HG02840 (cell line): Measurements from ENCODE around the gene CRACR2A.

ENCODE experiments used
- ATAC-seq: cut with Tn5 transposase; IDR thresholded peaks from one replicate; pipeline ENCODE4 v1.9.1; 2021; ENCODE audit warnings: mild to moderate bottlenecking, moderate library complexity, moderate number of reproducible peaks; ENCODE audit not compliant: unreplicated experiment, low FRiP score

Gene CRACR2A

DNA sequence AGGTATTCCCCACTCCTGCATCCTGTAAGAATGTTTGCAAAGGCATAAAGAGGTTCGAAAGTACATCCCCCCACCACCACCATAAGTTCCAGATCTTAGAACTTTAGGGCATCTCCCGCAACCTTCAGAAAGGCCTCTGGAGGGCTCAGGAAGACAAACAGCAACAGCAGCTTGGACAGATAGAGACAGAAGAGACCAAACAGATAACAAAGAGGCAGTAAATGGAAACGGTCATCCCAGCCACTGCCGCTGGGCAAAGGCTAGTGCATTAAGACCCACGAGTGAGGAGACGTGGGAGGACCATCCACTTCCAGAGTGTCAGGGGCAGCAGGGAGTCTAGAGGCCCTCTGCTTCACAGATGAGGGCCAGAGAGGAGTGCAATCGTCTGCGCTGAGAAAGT, 124.3 kb downstream of the CRACR2A start:
- no peak for ATAC-seq

DNA sequence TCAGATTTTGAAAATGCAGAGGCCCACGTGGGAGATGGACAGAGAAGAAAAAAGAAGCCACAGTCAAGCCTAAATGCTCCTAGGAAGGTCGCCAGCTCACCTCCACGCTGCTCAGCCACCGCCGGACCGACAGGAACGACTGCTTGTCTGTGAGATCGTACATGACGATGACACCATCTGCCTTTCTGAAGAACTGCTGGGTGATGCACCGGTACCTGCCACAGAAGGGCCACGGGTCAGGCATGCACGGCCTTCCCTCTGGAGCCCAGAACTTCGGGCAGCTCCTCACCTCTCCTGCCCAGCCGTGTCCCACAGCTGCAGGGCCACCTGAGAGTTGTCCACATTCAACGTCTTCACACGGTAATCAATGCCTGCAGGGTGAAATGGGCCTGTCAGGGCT, 125.6 kb downstream of the CRACR2A start:
- ATAC-seq: no peak

DNA sequence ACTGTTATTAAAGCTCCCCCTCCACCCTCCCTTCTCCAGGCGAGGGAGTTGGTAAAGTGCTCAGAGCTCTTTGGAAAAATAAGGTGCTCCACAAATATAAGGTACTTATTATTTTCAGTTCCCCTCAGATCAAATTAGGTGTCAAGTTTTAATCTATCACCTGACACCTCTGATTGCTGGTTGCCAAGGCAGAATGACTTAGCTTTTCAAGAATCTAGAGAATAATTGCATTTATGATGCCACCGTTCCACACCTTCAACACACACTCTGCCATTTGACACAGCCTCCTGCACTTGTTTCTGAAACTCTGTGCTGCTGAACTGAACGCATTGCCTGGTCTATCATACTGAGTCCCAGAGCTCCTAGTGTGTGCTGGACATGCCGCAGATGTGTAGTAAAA, 128.6 kb downstream of the CRACR2A start:
- ATAC-seq: no peak

DNA sequence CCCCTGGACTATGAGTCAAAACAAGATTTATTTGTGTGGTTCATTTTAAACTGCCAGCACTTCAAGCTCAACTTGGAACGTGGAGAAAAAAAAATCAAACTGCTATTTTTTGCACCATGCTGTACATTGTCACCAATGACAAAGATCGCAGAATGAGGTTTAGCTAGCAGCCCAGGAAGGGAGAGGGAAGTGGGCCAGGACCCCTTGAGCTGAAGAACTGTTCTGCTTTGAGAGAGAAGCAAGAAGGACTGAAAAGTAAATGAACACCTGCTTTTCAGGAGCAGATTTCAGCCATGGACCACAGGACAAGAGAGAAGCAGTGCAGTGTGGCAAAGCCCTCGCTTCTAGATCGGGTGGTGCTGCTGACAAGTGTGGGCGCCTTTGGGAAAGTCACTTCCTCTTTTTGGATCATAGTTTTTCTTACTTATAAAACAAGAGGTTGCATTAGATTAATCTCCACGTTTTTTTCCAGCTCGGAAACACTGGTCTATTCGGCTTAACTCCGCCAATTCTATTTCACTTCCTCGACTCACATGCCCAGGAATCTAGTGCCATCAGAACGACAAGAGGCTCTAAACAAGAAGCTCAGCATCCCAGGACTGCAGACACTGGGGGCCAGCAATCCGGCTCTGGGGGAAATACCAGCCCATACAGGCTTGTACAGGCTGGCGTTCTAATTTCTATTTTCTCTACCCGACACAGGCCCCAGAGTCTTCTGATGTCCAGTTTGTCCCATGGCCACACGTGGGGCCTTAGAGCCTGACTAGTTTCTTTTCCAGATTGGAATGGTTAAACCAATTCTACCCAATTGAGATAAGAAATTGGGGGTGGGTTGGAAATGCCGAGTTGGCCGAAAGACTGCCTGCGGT, 129.9 kb downstream of the CRACR2A start:
- ATAC-seq: no peak

DNA sequence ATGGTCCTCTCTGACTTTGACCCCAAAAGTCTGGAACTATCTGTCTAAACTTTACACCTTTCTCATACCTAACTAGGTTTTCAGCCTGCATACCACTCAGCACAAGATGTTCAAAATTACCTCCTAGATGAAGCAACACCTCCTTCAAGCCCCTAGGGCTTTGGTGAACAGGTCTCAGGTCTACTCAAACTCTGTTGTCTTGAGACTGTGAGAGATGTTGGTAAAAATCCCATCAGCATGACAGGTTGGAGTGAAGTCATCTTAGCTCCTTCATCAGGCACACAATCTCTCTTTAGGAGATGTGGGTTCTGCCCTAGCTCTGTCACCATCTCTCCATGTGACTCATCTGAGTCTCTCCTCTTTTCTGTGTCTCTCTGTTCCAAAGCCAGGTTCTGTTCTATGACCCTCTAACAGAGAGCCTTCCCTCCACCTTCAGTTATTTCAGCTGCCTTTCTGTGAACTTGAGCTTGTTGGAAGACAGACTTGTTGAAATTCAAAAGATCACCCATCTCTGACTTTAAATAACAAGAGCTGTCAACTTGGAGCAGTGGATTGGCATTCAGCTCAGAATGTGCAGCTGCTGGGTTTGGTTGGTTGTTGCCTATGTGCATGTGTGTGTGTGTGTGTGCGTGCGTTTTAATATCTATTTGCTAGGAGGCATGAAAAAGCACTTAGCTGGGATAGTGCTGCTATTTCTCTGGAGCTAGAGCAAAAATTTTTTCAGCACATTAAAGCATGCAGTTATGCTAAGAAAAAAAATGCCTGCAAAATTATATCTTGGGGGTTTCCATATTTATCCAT, 130.7 kb downstream of the CRACR2A start:
- no peak for ATAC-seq

DNA sequence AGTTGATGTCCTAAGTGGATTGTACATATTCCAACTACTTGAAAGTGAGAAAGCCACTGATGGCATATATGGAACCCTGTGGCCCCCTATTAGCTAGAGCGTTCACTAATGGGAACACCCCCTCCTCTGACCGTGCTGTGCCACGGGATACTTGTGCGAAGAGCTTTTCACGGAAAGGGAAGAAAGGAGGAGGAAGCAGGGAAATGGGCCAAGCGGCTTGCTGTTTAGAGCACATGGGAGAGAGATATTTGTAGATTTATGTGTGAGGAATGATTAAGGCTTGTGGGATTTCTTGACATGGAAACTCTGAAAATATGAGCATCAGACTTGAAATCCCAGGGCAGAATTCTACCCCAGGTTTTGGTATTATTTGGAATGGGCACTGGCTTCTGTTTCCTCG, 132.1 kb downstream of the CRACR2A start:
- no peak for ATAC-seq

DNA sequence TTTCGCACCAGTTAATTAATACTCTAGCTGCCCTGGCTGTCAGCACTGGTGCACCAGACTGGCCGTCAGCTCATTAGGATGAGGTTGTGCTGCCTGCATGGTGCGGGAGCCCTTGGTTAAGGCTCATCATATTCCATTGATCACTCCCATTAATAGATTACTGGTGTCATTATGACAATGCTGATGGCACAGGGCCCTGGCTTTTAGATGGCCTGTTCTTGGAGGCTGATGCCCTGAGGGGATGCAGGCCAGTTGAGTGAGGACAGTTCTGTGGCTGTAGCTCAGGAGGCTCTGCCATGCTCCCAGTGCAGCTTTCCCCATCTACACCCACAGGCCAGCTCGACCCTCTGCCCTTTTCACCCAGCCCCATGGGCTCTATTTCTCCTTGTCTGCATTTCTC, 135.3 kb downstream of the CRACR2A start:
- no peak for ATAC-seq

DNA sequence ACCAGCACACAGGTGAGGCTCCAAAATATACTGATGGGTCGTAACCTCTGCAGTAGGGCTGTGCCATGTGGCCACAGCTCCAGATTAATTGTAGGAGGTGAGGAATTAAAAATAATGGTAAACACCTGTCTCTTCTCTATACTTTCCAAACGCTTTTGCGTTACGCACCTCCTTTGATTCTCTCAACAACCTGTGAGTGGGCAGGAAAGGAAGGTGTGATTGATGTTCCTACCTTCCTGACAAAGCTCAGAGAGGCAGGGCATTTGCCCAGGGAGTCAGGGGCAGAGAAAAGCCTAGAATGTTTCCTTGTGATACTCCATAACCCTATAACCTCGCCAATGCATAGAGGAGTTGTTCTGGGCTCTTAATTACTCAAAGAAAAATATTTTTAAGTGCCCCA, 137.0 kb downstream of the CRACR2A start:
- no peak for ATAC-seq

DNA sequence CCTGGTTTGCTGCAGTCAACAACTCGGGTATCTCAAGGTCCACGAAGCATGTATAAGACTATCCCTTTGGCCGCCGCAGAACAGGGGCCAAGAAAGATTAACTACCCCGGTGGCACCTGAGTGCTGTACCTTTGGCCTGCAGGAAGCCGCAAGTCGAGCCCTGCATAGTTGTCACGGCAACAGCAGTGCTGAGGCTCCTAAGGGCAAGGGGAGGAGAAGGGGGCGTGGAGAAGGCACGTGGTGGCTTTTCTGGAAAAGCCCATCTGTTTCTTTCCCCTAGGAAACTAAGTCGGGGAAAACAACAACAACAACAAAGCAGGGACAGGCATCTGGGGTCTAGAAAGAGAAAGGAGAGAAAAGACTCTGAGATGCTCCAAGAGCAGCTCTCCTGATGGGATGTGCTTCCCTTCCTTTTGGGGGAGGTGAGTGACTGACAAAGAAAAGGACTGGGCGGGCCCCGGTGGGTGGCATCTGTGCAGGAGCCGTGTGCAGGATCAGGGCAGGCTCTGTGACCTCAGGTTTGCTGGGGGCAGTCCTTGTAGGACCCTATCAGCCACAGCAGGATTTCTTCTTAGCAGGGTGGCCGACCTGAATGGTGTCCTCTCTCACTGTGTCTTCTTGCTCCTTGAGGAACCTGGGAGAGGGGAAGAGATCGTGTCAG, 138.0 kb downstream of the CRACR2A start:
- no peak for ATAC-seq

DNA sequence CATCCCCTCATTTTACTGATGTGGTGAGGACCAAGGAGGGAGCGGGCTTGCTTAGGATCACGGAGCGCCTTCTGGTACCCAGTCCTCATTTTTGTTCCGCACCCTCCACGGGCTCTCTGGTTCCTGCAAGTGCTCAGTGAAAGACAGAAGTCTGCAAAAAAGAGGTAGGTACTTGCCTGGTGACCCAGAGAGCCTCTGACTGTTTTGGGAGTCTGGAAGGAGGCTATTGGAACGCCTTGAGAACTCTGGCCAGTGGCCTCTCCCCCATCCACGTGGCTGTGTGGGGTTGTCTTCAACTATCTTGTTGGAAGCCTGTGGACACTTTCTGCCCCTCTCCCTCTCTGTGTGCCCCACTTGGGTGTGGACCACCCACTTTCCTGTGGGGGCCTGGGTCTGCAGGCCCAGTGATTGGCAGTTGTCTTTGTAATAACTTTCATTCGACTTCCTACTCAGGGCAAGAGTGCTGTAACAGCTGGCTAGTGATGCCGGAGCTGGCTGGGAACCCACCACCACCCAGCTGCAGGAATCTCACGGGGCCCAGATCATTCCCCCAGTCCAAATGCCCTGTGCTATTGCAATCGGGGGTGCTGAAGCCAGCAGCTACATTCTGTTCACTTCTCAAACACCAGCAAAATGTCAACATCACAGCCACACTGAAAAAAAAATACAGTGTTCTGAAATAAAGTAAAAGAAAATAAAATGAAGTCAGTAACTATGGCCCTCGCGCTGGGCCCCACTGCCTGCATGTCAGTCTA, 139.1 kb downstream of the CRACR2A start:
- ATAC-seq: no peak

DNA sequence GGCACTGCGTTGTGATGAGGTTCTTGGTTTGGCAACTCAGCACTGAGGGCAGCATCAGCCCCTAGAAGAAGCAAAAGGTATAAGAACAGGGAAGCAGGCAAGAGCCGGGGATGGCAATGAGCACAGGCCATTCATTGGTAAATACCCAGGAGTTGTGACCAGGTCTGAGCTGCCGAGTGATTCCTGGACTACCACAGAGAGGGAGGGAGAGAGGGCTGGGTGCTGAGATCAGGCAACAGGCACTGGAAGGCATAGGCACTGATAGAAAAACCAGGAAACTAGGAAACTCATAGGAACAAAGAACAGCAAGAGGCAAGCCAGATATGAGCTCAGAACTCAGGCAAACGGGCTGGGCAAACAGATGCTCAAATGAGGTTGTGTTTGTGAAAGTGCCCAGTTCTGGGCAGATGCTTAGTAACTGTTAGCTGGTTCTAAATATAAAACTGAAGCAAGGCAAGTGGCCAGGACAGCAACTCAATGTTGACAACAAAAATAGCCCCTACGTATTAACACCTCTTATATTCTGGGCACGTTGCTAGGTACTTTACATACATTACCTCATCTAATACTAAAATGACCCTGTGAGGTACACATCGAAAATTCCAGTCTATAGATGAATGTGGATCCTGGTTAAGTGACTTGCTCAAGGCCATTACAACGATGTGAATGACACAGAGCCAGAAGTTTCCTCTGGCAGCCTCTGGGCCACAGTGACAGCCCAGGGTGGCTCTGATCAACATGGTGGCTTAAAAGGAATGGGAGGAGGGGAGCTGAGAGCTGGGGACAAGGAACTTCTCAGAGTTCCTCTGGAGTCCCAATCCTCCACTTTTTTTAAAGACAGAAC, 140.8 kb downstream of the CRACR2A start:
- ATAC-seq: no peak

DNA sequence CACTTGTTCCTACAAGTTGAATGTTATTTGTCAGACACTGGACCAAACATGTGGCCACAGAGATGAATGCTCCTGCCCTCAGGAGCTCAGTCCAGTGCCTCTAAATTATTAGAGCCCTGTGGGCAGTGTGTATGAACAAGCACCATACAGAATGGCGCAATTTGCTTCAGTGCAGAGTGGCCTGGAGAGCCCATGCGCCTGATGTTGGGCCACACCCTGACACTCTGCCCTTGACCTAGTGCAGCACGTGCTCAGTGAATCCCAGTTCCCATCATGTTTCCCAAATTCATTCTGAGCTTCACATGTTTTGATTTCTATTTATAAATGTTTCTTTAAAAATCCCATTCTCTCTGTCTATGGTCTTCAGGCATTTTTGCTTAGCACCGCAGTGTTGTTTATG, 145.1 kb downstream of the CRACR2A start:
- no peak for ATAC-seq

DNA sequence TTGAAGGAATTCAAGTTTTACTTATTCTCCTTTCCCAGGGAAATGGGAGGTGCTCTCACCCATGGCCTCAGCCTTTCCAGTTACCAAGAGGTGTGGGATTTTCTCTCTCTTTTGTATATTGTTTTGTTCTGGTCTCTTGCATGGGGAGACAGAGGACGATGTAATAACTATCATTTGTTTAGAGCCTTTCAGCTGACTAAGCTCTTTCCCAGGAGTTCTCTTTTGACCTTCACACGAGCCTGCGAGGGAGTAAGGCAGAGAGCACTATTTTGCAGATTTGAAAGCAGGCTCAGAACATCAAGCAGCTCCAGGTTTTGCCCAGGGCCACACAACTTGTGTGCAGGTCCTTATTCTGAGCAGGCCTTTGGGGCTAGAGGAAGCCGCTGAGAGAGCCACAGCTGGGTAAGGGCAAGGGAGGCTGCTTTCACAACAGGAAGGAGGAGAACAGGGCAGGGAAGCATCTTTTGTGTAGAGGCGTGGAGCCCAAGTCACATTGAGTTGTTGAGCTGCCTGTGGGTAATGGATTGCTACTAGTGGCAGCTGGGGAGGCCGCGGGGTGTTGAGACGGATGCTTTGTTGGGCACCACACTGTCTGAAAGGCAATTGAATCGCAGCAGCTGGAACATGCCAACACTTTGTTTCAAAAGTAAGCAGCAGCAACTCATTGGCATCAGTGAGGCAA, 145.7 kb downstream of the CRACR2A start:
- no peak for ATAC-seq

DNA sequence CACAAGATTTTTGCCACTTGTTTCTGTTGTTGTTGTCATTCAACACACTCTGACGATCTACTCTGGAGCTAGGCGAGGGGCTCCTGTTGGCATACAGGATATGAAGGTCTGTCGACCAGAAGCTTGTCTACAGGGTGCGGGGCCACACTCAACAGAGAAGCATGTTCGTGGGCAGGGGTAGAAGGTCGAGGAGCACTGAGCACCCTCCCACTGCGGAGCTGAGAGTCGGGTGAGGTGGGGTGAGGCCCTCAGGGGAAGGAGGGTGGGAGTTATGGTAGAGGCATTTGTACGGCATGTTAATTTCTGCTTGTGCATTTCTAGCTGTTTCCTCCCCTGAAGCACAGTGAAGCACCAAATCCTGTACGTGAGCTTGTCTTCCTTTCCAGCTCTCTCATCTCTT, 146.8 kb downstream of the CRACR2A start:
- no peak for ATAC-seq

DNA sequence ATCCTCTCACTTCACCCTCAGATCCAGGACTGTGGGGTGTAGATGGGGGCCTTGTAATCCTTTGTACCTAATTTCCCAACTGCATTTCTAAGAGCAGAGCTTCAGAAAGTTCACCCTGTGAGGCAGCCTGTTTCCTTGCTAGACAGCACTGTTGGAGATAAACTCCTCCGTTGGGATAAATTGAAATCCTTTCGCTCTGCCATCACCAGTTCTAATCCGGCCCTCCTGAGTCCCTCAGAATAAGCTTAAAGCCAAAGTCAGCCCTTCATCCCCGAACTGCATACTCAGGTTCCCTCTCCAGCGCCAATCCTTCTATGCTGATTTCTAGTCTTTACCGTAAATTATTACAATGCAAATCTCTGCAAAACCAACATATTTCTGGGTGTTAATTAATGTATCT, 147.2 kb downstream of the CRACR2A start:
- no peak for ATAC-seq

DNA sequence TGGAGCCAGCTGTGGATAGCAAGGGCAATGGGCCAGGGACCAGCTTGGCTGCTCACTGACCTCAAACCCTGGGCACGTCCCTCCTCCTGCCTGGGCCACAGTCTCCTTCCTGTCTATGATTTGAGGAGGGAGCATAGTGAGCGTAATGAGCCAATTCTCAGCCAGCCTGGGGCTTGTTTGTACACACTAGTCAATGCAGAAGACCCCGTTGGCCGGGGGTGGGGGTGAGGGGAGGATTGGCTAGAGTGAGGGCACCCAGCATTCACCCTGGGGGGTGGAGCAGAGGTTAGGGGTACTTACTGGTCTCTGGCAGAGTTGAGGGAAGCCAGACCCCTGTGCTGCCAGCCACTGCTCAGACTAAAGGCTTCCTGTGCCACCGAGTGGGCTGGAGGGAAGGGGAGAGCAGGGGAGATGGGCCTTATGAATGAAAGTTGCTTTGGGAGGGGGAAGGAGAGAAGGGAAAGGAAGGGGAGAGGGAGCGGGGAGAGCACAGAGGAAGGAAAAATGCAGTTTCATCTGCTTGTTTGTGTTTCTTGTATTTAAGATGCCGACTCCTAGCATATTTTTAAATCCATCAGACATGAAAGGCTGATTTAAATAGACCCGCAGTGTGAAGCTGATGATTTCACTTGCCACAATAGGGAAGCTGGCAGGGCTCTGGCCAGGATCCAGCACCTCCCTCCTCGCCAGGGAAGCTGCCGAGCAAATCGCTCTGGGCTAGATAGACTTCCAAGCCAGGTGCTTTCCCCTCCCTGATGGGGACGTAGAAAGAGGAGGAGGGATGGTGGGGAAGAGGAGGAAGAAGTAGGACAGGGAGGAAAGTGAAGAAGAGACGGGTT, 147.9 kb downstream of the CRACR2A start:
- ATAC-seq: no peak

DNA sequence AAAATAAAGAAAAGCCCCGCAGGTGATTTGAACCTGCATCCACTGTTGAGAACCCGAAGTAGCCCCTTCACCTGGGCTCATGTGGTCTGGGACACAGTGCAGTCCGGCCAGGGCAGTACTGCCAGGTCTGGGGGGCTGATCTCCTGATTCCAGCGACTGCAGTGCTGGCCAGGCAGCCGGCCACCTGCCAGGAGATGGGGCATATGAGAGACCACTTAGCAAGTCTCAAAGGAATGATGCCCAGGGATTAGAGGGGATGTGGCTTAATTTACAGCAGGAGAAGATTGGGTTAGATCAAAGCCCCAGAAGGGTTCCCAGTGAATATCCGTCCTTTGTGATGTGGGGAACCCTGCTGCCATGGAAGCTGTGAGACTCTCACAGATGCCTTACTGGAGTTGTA, 148.6 kb downstream of the CRACR2A start:
- ATAC-seq: no peak

DNA sequence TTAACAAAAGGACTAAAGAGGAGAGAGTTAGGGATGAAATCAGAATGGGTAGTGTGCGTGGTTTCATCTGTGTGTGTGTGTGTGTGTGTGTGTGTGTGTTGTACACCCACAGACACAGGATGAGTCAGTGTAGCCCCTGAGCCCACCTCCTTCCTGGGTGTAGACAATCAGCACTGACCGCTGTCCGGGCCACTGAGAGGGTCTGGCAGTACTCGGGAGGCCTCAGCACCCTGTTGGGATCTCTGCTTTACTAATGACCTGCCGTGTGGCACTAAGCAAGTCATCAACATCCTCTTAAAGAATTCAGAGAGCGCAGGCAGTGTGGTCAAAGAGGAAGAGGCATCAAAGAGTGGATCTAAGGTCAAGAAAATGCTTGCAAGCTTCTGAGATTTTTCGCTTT, 149.3 kb downstream of the CRACR2A start:
- no peak for ATAC-seq
